T-helper 2 cell treated with Interferon-gamma antibody and Interleukin-4, amounts not matched to agents 5 μg/mL and 100 μg/mL, for 36 hours (primary cell): ENCODE results near the gene PAMR1.
"Not testable (repeated sequence)": the region's sequence is repeated elsewhere in the genome, so short reads cannot be mapped to it uniquely, and the experiment has no call there.

Experiments used
- DNase-seq: peaks from one replicate; pipeline ENCODE4 v3.0.0; 2021; ENCODE audit warnings: low spot score
- H3K27ac Mint-ChIP-seq: one replicate; pipeline ENCODE4 v1.8.0; 2021; ENCODE audit warnings: mild to moderate bottlenecking, mixed read lengths
- H3K27me3 Mint-ChIP-seq: one replicate; pipeline ENCODE4 v1.8.0; 2021; ENCODE audit warnings: low read depth, mixed read lengths
- H3K36me3 Mint-ChIP-seq: one replicate; pipeline ENCODE4 v1.8.0; 2021; ENCODE audit warnings: low read depth, mixed read lengths
- H3K4me1 Mint-ChIP-seq: one replicate; pipeline ENCODE4 v1.8.0; 2021; ENCODE audit warnings: low read depth, mixed read lengths
- H3K4me3 Mint-ChIP-seq: one replicate; pipeline ENCODE4 v1.8.0; 2022; ENCODE audit warnings: mild to moderate bottlenecking, moderate library complexity, mixed read lengths
- H3K9me3 Mint-ChIP-seq: one replicate; pipeline ENCODE4 v1.8.0; 2021; ENCODE audit warnings: mixed read lengths

PAMR1 gene

GRCh38 chr11:35553021-35553420 lies 27.6 kb upstream of the PAMR1 start:
- no peak overlapping the region for H3K27ac Mint-ChIP-seq

GRCh38 chr11:35552616-35553015 lies 27.2 kb upstream of the PAMR1 start:
- Mint-ChIP-seq H3K27ac (no peak overlapping the region), H3K9me3 (no peaks in the 10 kb centered on the region), H3K36me3 (no peaks in the 10 kb centered on the region), H3K4me3 (no peak overlapping the region), H3K4me1 (no peaks in the 10 kb centered on the region), H3K27me3 (peaks cover 5% of the 10 kb centered on the region)
- no peak for DNase-seq

More at GRCh38 chr11:35553021-35553420, 27.6 kb upstream of the PAMR1 start:
- H3K27me3 Mint-ChIP-seq, result peaks cover 5% of the 10 kb centered on the region
- H3K36me3 Mint-ChIP-seq, result no peaks in the 10 kb centered on the region
- H3K4me3 Mint-ChIP-seq, result no peak overlapping the region
- no peak for DNase-seq
- no peaks in the 10 kb centered on the region for H3K9me3 Mint-ChIP-seq
- no peaks in the 10 kb centered on the region for H3K4me1 Mint-ChIP-seq

GRCh38 chr11:35550374-35551036 lies 25.1 kb upstream of the PAMR1 start:
- no peak overlapping the region for H3K4me3 Mint-ChIP-seq
- no peak for DNase-seq
- H3K27me3 Mint-ChIP-seq, result peaks cover 3% of the 10 kb centered on the region

DNA sequence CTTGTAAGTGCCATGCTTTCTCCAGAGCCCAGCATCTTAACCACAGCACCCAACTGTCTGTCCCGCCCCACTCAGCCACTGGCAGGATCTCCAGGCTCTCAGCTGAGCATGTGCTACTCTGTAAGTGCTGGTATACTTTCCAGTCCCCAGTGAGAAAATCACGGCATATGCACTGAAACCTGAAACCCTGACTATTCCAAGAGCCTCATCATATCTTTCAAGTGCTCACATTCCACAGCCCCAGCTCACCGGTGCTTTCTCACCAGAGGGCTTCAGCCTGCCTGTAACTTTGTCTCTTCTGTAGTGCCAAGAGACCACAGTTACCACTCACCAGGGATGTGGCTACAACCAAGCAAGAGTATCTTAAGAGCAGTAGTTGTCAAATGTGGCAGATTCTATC lies 24.4 kb upstream of the PAMR1 start:
- Mint-ChIP-seq H3K9me3 (no peaks in the 10 kb centered on the region), H3K27ac (no peak overlapping the region), H3K27me3 (no peaks in the 10 kb centered on the region), H3K4me3 (no peak overlapping the region), H3K4me1 (no peaks in the 10 kb centered on the region), H3K36me3 (no peaks in the 10 kb centered on the region)
- no peak for DNase-seq

More at GRCh38 chr11:35550374-35551036, 25.1 kb upstream of the PAMR1 start:
- H3K4me1 Mint-ChIP-seq, result no peaks in the 10 kb centered on the region
- H3K9me3 Mint-ChIP-seq, result no peaks in the 10 kb centered on the region
- H3K27ac Mint-ChIP-seq, result no peak overlapping the region
- no peaks in the 10 kb centered on the region for H3K36me3 Mint-ChIP-seq

DNA sequence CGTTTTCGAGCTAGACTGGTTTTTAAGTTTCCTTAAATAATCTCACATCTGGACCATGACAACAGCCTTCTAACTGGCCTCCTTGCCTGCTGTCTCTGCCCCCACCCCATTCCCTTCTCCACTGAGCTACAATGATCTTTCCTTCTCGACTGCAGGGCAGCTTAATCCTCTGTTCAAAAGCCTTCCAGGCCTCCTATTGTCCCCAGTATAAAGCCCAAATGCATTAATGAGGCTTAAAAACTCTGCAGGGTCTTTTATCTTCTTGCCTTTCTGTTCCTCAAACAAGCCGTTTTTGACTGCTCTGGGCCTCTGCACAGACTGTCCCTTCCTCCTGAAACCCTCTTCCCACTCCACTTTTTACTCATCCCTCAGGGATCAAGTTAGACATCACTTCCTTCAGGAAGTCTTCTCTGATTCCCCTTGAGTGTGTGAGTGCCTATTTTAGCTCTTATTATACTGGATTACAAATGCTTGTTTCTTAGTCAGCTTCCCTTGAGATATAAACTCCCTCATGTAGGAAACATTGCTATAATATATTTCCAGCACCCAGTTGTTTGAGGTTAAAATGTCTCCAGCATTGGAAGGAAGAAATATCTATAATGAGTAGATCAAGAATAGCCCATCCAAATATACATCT lies 23.6 kb upstream of the PAMR1 start:
- DNase-seq, result no peak
- no peaks in the 10 kb centered on the region for H3K36me3 Mint-ChIP-seq
- no peaks in the 10 kb centered on the region for H3K9me3 Mint-ChIP-seq
- H3K27me3 Mint-ChIP-seq, result no peaks in the 10 kb centered on the region
- H3K4me1 Mint-ChIP-seq, result no peaks in the 10 kb centered on the region
- H3K27ac Mint-ChIP-seq, result no peak overlapping the region
- no peak overlapping the region for H3K4me3 Mint-ChIP-seq

GRCh38 chr11:35547995-35548394 lies 22.6 kb upstream of the PAMR1 start:
- not testable (repeated sequence) for H3K9me3 Mint-ChIP-seq, H3K4me3 Mint-ChIP-seq, DNase-seq, H3K27me3 Mint-ChIP-seq, H3K27ac Mint-ChIP-seq, H3K36me3 Mint-ChIP-seq, H3K4me1 Mint-ChIP-seq

GRCh38 chr11:35546317-35546716 lies 20.9 kb upstream of the PAMR1 start:
- Mint-ChIP-seq H3K4me1 (no peaks in the 10 kb centered on the region), H3K27me3 (no peaks in the 10 kb centered on the region), H3K4me3 (no peak overlapping the region), H3K9me3 (no peaks in the 10 kb centered on the region), H3K27ac (no peak overlapping the region), H3K36me3 (no peaks in the 10 kb centered on the region)
- DNase-seq, result no peak

DNA sequence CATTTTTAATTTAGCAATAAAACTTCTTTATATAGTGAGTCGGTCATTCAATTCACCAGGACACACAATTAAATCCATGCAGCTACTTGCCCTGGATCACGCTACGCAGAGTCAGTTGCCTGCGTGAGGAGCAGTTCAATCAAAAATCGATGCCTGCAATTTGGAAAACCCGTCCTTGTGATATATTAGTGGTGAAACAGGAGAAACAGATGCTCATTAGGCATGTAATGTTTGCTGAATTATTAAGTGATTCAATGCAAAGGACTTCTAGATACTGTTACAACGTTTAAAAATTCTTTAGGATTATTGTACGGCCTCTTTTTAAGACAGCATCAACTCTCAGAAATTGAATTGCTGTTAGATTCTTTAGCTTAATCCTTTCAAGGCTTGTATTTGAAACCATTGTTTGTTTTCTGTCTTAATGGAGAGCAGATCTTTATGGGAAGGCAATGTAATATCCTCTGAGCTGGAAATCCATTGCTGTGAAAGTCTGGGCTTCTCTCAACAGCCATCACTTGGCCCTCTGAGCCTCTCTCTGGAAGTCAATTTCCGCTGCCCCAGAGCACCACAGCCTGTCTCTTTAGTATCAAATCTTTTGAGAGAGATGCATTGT lies 20.1 kb upstream of the PAMR1 start:
- Mint-ChIP-seq H3K4me1 (no peaks in the 10 kb centered on the region), H3K36me3 (no peaks in the 10 kb centered on the region), H3K27me3 (no peaks in the 10 kb centered on the region), H3K9me3 (no peaks in the 10 kb centered on the region), H3K4me3 (no peak overlapping the region), H3K27ac (no peak overlapping the region)
- DNase-seq, result no peak

DNA sequence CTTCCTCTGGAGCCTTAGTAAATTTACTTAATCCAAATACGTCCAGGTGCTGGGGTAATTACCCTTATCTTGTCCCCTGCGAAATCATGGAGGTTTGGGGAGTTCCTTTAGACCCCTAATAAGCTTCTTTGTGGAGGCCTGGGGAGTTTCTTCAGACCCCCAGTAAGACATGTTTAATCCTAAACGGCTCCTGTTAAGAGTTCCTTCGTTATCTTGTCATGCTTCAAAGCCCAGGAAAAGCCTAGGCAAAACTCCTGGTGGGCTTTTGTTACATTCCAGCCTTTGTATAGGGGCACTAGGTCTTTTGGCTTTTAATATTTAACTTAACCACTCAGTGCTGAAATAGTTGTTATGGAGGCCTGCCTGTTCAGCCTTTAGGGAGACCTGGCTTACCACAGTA lies 18.1 kb upstream of the PAMR1 start:
- no peaks in the 10 kb centered on the region for H3K9me3 Mint-ChIP-seq
- DNase-seq, result no peak
- no peaks in the 10 kb centered on the region for H3K36me3 Mint-ChIP-seq
- H3K27ac Mint-ChIP-seq, result no peak overlapping the region
- H3K4me3 Mint-ChIP-seq, result no peak overlapping the region
- H3K4me1 Mint-ChIP-seq, result no peaks in the 10 kb centered on the region
- no peaks in the 10 kb centered on the region for H3K27me3 Mint-ChIP-seq

DNA sequence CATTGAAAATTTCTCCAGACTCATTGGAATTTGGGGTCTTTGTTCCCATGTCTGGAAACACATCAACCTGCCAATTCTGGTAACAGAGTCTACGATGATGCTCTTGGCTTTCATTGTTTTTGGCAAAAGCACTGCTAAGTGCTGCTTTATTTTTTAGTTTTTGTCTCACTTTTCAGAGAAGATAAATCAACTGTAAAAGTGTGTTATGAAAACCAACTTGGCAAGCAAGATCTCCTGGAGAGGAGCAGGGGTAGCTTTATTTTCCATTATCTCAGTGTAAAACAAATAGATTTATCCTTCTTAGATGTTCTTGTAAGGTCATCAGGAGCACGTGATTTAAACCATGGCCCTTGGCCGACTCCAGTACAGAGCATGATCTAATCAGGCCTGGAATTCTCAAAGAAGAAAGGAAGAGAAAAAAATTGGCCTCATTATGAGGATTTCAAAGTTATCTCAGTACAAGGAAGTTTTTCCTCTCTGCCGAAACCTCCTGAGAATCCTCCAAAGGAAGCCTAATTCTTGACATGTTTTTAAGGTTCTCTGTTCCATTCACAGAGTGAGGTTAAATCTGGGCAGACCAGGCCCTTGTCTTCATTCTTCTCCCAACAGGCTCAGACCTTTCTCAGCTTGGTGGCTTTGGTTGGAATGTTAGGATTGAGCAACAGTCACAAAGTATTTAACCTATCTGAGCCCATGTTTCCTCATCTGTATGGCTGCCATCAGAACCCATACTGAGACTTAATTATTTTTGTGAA lies 16.4 kb upstream of the PAMR1 start:
- Mint-ChIP-seq H3K27ac (no peak overlapping the region), H3K27me3 (no peaks in the 10 kb centered on the region), H3K4me3 (no peak overlapping the region), H3K4me1 (no peaks in the 10 kb centered on the region), H3K9me3 (no peaks in the 10 kb centered on the region), H3K36me3 (no peaks in the 10 kb centered on the region)
- no peak for DNase-seq

DNA sequence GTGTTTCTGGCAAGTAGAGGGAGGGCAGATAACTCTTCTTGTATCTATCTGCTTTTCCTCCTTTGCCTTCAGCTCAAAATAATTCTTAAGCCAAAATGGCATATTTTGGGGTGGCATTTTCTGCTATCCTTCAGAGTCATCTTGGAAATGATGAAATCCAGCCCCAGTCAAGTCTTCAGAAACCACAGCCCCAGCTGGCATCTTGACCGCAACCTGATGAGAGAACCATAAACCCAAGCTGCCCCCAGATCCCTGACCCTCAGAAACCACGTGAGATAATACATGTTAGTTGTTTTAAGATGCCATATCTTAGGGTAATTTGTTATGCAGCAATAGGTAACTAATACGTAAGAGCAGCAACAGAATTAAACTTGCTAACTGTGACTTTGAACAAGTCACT lies 15.1 kb upstream of the PAMR1 start:
- no peak overlapping the region for H3K27ac Mint-ChIP-seq
- no peaks in the 10 kb centered on the region for H3K4me1 Mint-ChIP-seq
- DNase-seq, result no peak
- H3K27me3 Mint-ChIP-seq, result no peaks in the 10 kb centered on the region
- H3K4me3 Mint-ChIP-seq, result no peak overlapping the region
- H3K36me3 Mint-ChIP-seq, result no peaks in the 10 kb centered on the region
- H3K9me3 Mint-ChIP-seq, result no peaks in the 10 kb centered on the region

GRCh38 chr11:35539781-35540281 lies 14.4 kb upstream of the PAMR1 start:
- H3K36me3 Mint-ChIP-seq, result no peaks in the 10 kb centered on the region

DNA sequence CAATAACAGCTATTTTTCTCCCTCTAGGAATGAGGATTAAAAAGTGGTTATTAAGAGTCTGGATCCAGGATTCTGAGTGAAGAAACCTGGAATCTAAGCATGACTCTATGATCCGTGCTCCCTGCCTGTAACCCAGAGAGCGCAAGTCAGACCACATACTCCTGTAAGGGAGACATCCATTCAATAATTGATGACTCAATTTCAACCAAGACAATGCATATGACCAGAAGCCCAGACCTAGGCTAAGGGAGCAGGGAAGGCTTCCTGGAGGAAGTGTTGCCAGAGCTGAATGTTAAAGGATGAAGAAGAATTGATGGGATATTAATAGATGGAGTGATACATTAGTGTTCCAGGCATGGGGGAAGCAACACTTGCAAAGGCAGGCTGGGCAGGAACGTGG lies 13.8 kb upstream of the PAMR1 start:
- no peaks in the 10 kb centered on the region for H3K4me1 Mint-ChIP-seq
- no peak overlapping the region for H3K27ac Mint-ChIP-seq
- no peaks in the 10 kb centered on the region for H3K36me3 Mint-ChIP-seq
- no peaks in the 10 kb centered on the region for H3K27me3 Mint-ChIP-seq
- no peak overlapping the region for H3K4me3 Mint-ChIP-seq
- DNase-seq, result no peak
- H3K9me3 Mint-ChIP-seq, result no peaks in the 10 kb centered on the region

More at GRCh38 chr11:35539781-35540281, 14.4 kb upstream of the PAMR1 start:
- no peaks in the 10 kb centered on the region for H3K27me3 Mint-ChIP-seq
- no peaks in the 10 kb centered on the region for H3K9me3 Mint-ChIP-seq
- no peak for DNase-seq
- H3K4me1 Mint-ChIP-seq, result no peaks in the 10 kb centered on the region
- H3K27ac Mint-ChIP-seq, result no peak overlapping the region
- no peak overlapping the region for H3K4me3 Mint-ChIP-seq

- no peaks in the 10 kb centered on the region for H3K36me3 Mint-ChIP-seq
- H3K9me3 Mint-ChIP-seq, result no peaks in the 10 kb centered on the region
- no peaks in the 10 kb centered on the region for H3K4me1 Mint-ChIP-seq
- DNase-seq, result no peak
- no peak overlapping the region for H3K4me3 Mint-ChIP-seq
- peaks cover 3% of the 10 kb centered on the region for H3K27me3 Mint-ChIP-seq
- H3K27ac Mint-ChIP-seq, result no peak overlapping the region
Measured at GRCh38 chr11:35536470-35536869, 11.1 kb upstream of the PAMR1 start.
